Stimulated activated CD4-positive, alpha-beta T cell treated with anti-CD3 and anti-CD28 coated beads, Interleukin-12 subunit alpha, Interleukin-12 subunit beta, amount 100 ng/mL, for 48 hours (primary cell): ENCODE measurements around the gene MXD3.
"Not testable (repeated sequence)": the region's sequence is repeated elsewhere in the genome, so short reads cannot be mapped to it uniquely, and the experiment has no call there.

Source experiments
- DNase-seq, 3 donors: peaks; one replicate each; pipeline ENCODE4 v3.0.0-alpha.2; 2020; ENCODE audit warnings: low read depth in 2 of 3, low spot score in 1 of 3

MXD3 gene

GRCh38 chr5:177325868-177326381 is 14.2 kb upstream of the MXD3 start:
- no peak for DNase-seq

GRCh38 chr5:177320879-177321278 is 9.2 kb upstream of the MXD3 start:
- no peak for DNase-seq

- no peak for DNase-seq
Observed at GRCh38 chr5:177319913-177320588, 8.4 kb upstream of the MXD3 start.

- peak; percentile 60 to 75 (median 61) for DNase-seq
Observed at GRCh38 chr5:177317959-177318377, 6.3 kb upstream of the MXD3 start.

- DNase-seq, result no peak
Observed at GRCh38 chr5:177316005-177316404, 4.3 kb upstream of the MXD3 start.

GRCh38 chr5:177315411-177315810 is 3.7 kb upstream of the MXD3 start:
- DNase-seq, result no peak

- DNase-seq, result no peak
Observed at GRCh38 chr5:177314376-177315342, 3.0 kb upstream of the MXD3 start.

- no peak for DNase-seq
Observed at GRCh38 chr5:177313561-177314259, 2.0 kb upstream of the MXD3 start.

- DNase-seq, result peak in 1 of 3 donors; percentile 50
Observed at GRCh38 chr5:177312649-177313181, 1.0 kb upstream of the MXD3 start.

- DNase-seq, result no peak
Observed at GRCh38 chr5:177311392-177311722, 341 bp downstream of the MXD3 start.

- no peak for DNase-seq
Observed at GRCh38 chr5:177310757-177311391, 824 bp downstream of the MXD3 start.

GRCh38 chr5:177310332-177310731 is 1.4 kb downstream of the MXD3 start:
- DNase-seq, result no peak

- DNase-seq, result peak; percentile 61 to 73 (median 62)
Observed at GRCh38 chr5:177309351-177310191, 2.1 kb downstream of the MXD3 start.

GRCh38 chr5:177308740-177309139 is 3.0 kb downstream of the MXD3 start:
- no peak for DNase-seq

- DNase-seq, result no peak
Observed at GRCh38 chr5:177307544-177308363, 3.9 kb downstream of the MXD3 start.

GRCh38 chr5:177306674-177307543 is 4.8 kb downstream of the MXD3 start:
- DNase-seq, result no peak

- not testable (repeated sequence) for DNase-seq
Observed at GRCh38 chr5:177306103-177306640, 5.5 kb downstream of the MXD3 start.
